Bronchial epithelial cell (primary cell): Measurements from ENCODE around the gene C2orf92. TPM values are rescaled to one million over a fixed set of nuclear protein-coding genes. Genes with fewer than 3 reads are reported as not detected.

Experiments
- total RNA-seq: library from RNA; depleted of rRNA; stranded (reverse); fragments of >200 nt; gene quantifications from 2 replicates; pipeline ENCODE4 v1.2.1, GENCODE V29; 2014

C2orf92 gene
- total RNA-seq, 1 donor from 2014 or later, result 0.26 TPM

Other genes with a start within 250 kb of the C2orf92 start
- gene ANKRD36B, start 79.8 kb upstream of the C2orf92 start, total RNA-seq, result 11.6 and 14.2 TPM in 2 replicates
- gene COX5B, start 23.7 kb upstream of the C2orf92 start, total RNA-seq, result 416 and 525 TPM in 2 replicates
- 52.9 and 59.2 TPM in 2 replicates for gene ACTR1B, start 5.7 kb upstream of the C2orf92 start, total RNA-seq
- gene ZAP70, start 43.9 kb downstream of the C2orf92 start, total RNA-seq, result not detected in 2 replicates